ENCODE data around the gene SYCE1L.
"Not testable (repeated sequence)": the region's sequence is repeated elsewhere in the genome, so short reads cannot be mapped to it uniquely, and the experiment has no call there.

SYCE1L gene

GRCh38 chr16:77227745-77228144, 28.5 kb downstream of the SYCE1L start:
- Histone ChIP-seq H3K27ac (no peak overlapping the region), H3K4me3 (no peak overlapping the region), H3K36me3 (ENCODE audit: insufficient read depth, low read length) (no peaks in the 10 kb centered on the region), H3K9ac (ENCODE audit: insufficient read length) (no peak overlapping the region), H3K9me3 (ENCODE audit: low read depth, low read length) (no peaks in the 10 kb centered on the region)
- TF ChIP-seq EZH2 (IDR thresholded peaks at IDR 0.05) (no peak), FOXP2 (optimal IDR thresholded peaks at IDR 0.05; ENCODE audit: control extremely low read depth, extremely low read length, insufficient read depth) (no peak)
- DNase-seq (ENCODE audit: low read depth, low spot score), result no peak

GRCh38 chr16:77231047-77231446, 31.8 kb downstream of the SYCE1L start:
- no peak overlapping the region for H3K4me3 ChIP-seq
- H3K36me3 ChIP-seq (ENCODE audit: insufficient read depth, low read length), result no peaks in the 10 kb centered on the region

GRCh38 chr16:77233799-77234519, 34.8 kb downstream of the SYCE1L start:
- no peak overlapping the region for H3K9ac ChIP-seq (ENCODE audit: insufficient read length)
- DNase-seq (ENCODE audit: low read depth, low spot score), result no peak
- H3K9me3 ChIP-seq (ENCODE audit: low read depth, low read length), result no peaks in the 10 kb centered on the region
- H3K27ac ChIP-seq, result no peak overlapping the region
- TF ChIP-seq POLR2AphosphoS5 (IDR thresholded peaks at IDR 0.05; ENCODE audit: borderline replicate concordance, low read depth, low read length) (no peak), EZH2 (IDR thresholded peaks at IDR 0.05) (no peak), FOXP2 (optimal IDR thresholded peaks at IDR 0.05; ENCODE audit: control extremely low read depth, extremely low read length, insufficient read depth) (no peak)
- no peak overlapping the region for H3K4me3 ChIP-seq
- H3K36me3 ChIP-seq (ENCODE audit: insufficient read depth, low read length), result no peaks in the 10 kb centered on the region

More at GRCh38 chr16:77231047-77231446, 31.8 kb downstream of the SYCE1L start:
- H3K9ac ChIP-seq (ENCODE audit: insufficient read length), result no peak overlapping the region
- no peaks in the 10 kb centered on the region for H3K9me3 ChIP-seq (ENCODE audit: low read depth, low read length)
- TF ChIP-seq FOXP2 (optimal IDR thresholded peaks at IDR 0.05; ENCODE audit: control extremely low read depth, extremely low read length, insufficient read depth), result no peak
- TF ChIP-seq POLR2AphosphoS5 (IDR thresholded peaks at IDR 0.05; ENCODE audit: borderline replicate concordance, low read depth, low read length), result no peak
- no peak for TF ChIP-seq EZH2 (IDR thresholded peaks at IDR 0.05)
- no peak overlapping the region for H3K27ac ChIP-seq
- no peak for DNase-seq (ENCODE audit: low read depth, low spot score)

- Histone ChIP-seq H3K4me3 (no peak overlapping the region), H3K36me3 (ENCODE audit: insufficient read depth, low read length) (no peaks in the 10 kb centered on the region), H3K9ac (ENCODE audit: insufficient read length) (no peak overlapping the region), H3K27ac (no peak overlapping the region), H3K9me3 (ENCODE audit: low read depth, low read length) (no peaks in the 10 kb centered on the region)
- TF ChIP-seq FOXP2 (optimal IDR thresholded peaks at IDR 0.05; ENCODE audit: control extremely low read depth, extremely low read length, insufficient read depth), result no peak
- TF ChIP-seq POLR2AphosphoS5 (IDR thresholded peaks at IDR 0.05; ENCODE audit: borderline replicate concordance, low read depth, low read length), result no peak
- no peak for TF ChIP-seq EZH2 (IDR thresholded peaks at IDR 0.05)
- no peak for DNase-seq (ENCODE audit: low read depth, low spot score)
Observed at GRCh38 chr16:77234611-77235010, 35.4 kb downstream of the SYCE1L start.

GRCh38 chr16:77236063-77236511, 36.9 kb downstream of the SYCE1L start:
- Histone ChIP-seq H3K36me3 (ENCODE audit: insufficient read depth, low read length) (no peaks in the 10 kb centered on the region), H3K9me3 (ENCODE audit: low read depth, low read length) (no peaks in the 10 kb centered on the region), H3K9ac (ENCODE audit: insufficient read length) (no peak overlapping the region), H3K4me3 (peak overlapping the region; percentile 58; the same call in 1 of the 2 replicates), H3K27ac (no peak overlapping the region)
- peak; percentile 10 for DNase-seq (ENCODE audit: low read depth, low spot score)
- TF ChIP-seq POLR2AphosphoS5 (IDR thresholded peaks at IDR 0.05; ENCODE audit: borderline replicate concordance, low read depth, low read length), result no peak
- TF ChIP-seq EZH2 (IDR thresholded peaks at IDR 0.05), result no peak
- no peak for TF ChIP-seq FOXP2 (optimal IDR thresholded peaks at IDR 0.05; ENCODE audit: control extremely low read depth, extremely low read length, insufficient read depth)

GRCh38 chr16:77238593-77238992, 39.4 kb downstream of the SYCE1L start:
- no peak for TF ChIP-seq FOXP2 (optimal IDR thresholded peaks at IDR 0.05; ENCODE audit: control extremely low read depth, extremely low read length, insufficient read depth)
- no peak for TF ChIP-seq EZH2 (IDR thresholded peaks at IDR 0.05)
- no peak for TF ChIP-seq POLR2AphosphoS5 (IDR thresholded peaks at IDR 0.05; ENCODE audit: borderline replicate concordance, low read depth, low read length)
- Histone ChIP-seq H3K27ac (no peak overlapping the region), H3K9me3 (ENCODE audit: low read depth, low read length) (no peaks in the 10 kb centered on the region), H3K9ac (ENCODE audit: insufficient read length) (no peak overlapping the region), H3K4me3 (no peak overlapping the region), H3K36me3 (ENCODE audit: insufficient read depth, low read length) (no peaks in the 10 kb centered on the region)
- DNase-seq (ENCODE audit: low read depth, low spot score), result no peak

GRCh38 chr16:77242471-77242870, 43.3 kb downstream of the SYCE1L start:
- not testable (repeated sequence) for H3K4me3 ChIP-seq; H3K36me3 ChIP-seq (ENCODE audit: insufficient read depth, low read length)

GRCh38 chr16:77246150-77246549, 46.9 kb downstream of the SYCE1L start:
- no peak for DNase-seq (ENCODE audit: low read depth, low spot score)

More at GRCh38 chr16:77242471-77242870, 43.3 kb downstream of the SYCE1L start:
- not testable (repeated sequence) for DNase-seq (ENCODE audit: low read depth, low spot score); H3K9me3 ChIP-seq (ENCODE audit: low read depth, low read length); H3K9ac ChIP-seq (ENCODE audit: insufficient read length); H3K27ac ChIP-seq

GRCh38 chr16:77250400-77250799, 51.2 kb downstream of the SYCE1L start:
- Histone ChIP-seq H3K36me3 (ENCODE audit: insufficient read depth, low read length) (no peaks in the 10 kb centered on the region), H3K4me3 (no peak overlapping the region), H3K9ac (ENCODE audit: insufficient read length) (no peak overlapping the region), H3K27ac (no peak overlapping the region), H3K9me3 (ENCODE audit: low read depth, low read length) (no peaks in the 10 kb centered on the region)
- DNase-seq (ENCODE audit: low read depth, low spot score), result no peak
- no peak for TF ChIP-seq EZH2 (IDR thresholded peaks at IDR 0.05)
- TF ChIP-seq FOXP2 (optimal IDR thresholded peaks at IDR 0.05; ENCODE audit: control extremely low read depth, extremely low read length, insufficient read depth), result no peak
- no peak for TF ChIP-seq POLR2AphosphoS5 (IDR thresholded peaks at IDR 0.05; ENCODE audit: borderline replicate concordance, low read depth, low read length)

More at GRCh38 chr16:77246150-77246549, 46.9 kb downstream of the SYCE1L start:
- Histone ChIP-seq H3K27ac (no peak overlapping the region), H3K9ac (ENCODE audit: insufficient read length) (no peak overlapping the region), H3K4me3 (no peak overlapping the region), H3K9me3 (ENCODE audit: low read depth, low read length) (no peaks in the 10 kb centered on the region), H3K36me3 (ENCODE audit: insufficient read depth, low read length) (no peaks in the 10 kb centered on the region)
- no peak for TF ChIP-seq FOXP2 (optimal IDR thresholded peaks at IDR 0.05; ENCODE audit: control extremely low read depth, extremely low read length, insufficient read depth)
- TF ChIP-seq POLR2AphosphoS5 (IDR thresholded peaks at IDR 0.05; ENCODE audit: borderline replicate concordance, low read depth, low read length), result no peak
- TF ChIP-seq EZH2 (IDR thresholded peaks at IDR 0.05), result no peak

Measured in SK-N-MC (cell line).